ENCODE measurements around the gene TDRD7. TPM values are rescaled to one million over a fixed set of nuclear protein-coding genes. Genes with fewer than 3 reads are reported as not detected.

Gene TDRD7
- total and polyA plus RNA-seq, 2 of the 8 experiments (the other 6 are each of a cell fraction or from before 2014, with no cell fraction given): 1.2 to 2.3 TPM

DNA sequence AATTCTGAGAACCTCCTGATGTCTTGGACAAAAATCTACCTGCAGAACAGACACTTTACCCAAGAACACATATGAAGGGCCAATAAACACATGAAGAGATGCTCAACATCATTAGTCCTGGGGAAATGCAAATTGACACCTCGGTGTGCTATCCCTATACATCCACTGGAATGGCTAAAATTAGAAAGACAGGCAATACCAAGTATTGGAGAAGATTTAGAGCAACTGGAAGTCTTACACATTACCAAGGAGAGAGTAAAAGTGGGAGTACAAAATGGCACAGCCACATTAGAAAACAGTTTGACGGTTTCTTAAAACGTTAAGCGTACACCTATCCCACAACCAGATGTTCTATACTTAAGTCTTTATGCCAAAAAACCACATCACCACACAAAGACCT, 3.3 kb upstream of the TDRD7 start:
- no peaks in the 10 kb centered on the region for H3K36me3 ChIP-seq (ENCODE audit: control insufficient read depth in 2 of 4, insufficient read depth in 4 of 4, low read length in 3 of 4)
- 0 out of 4 replicates have a peak, but pooled peaks cover 0 to 4% of the 10 kb centered on the region in 2 experiments for H3K9me3 ChIP-seq (ENCODE audit: insufficient read depth in 2 of 2, low read depth in 1 of 2, low read length in 1 of 2)
- H2BK120ac ChIP-seq (replicated peaks; ENCODE audit: low read depth, low read length): no peak overlapping the region
- ChIA-PET POLR2A (ENCODE audit: partially characterized antibody) (no interaction called here), CTCF (ENCODE audit: partially characterized antibody) (interaction anchor here (1.2 to 2.1 kb wide), 4 partner anchors 10 to 62 kb away, joined by 4 to 7 read pairs (median 6); no protein-coding TSS in a partner anchor)
- H4K20me1 ChIP-seq (replicated peaks in 1 of 2; ENCODE audit: control insufficient read depth in 1 of 2, insufficient read depth in 2 of 2, low read length in 2 of 2): no peaks in the 10 kb centered on the region
- H4K5ac ChIP-seq (ENCODE audit: insufficient read length, low read depth, low read length): no peak overlapping the region
- H3K23ac ChIP-seq (ENCODE audit: insufficient read length): no peak overlapping the region
- H2BK12ac ChIP-seq (ENCODE audit: low read depth, low read length): no peak overlapping the region
- no peak overlapping the region for H3K18ac ChIP-seq (ENCODE audit: extremely low read depth, low read length)
- H2BK15ac ChIP-seq (ENCODE audit: low read length): no peak overlapping the region
- no peak overlapping the region for H3K27ac ChIP-seq (ENCODE audit: low read depth, low read length)
- peaks cover 2% of the 10 kb centered on the region for H3K23me2 ChIP-seq (ENCODE audit: low read depth, low read length)
- H3K4me3 ChIP-seq (ENCODE audit: extremely low read depth in 1 of 4, insufficient read depth in 2 of 4, low read depth in 3 of 4, low read length in 4 of 4): no peak overlapping the region
- peaks cover 3 to 20% (median 14%) of the 10 kb centered on the region in 4 experiments for H3K27me3 ChIP-seq (replicated peaks in 1 of 4; ENCODE audit: control insufficient read depth in 3 of 4, extremely low read depth in 1 of 4, insufficient read depth in 3 of 4, low read length in 3 of 4)
- H2AK5ac ChIP-seq (ENCODE audit: low read depth, low read length): no peak overlapping the region
- FAIRE-seq (no peak), DNase-seq (ENCODE audit: low read depth in 1 of 2, low spot score in 2 of 2) (no peak)
- H3K56ac ChIP-seq (replicated peaks; ENCODE audit: insufficient read length, low read depth, low read length): no peak overlapping the region
- no peaks in the 10 kb centered on the region for H3K79me1 ChIP-seq (ENCODE audit: low read depth, low read length)
- no peak overlapping the region for H3K4me2 ChIP-seq (ENCODE audit: insufficient read depth in 1 of 2, low read depth in 2 of 2, low read length in 2 of 2)
- no peak overlapping the region for H4K8ac ChIP-seq (ENCODE audit: extremely low read depth, insufficient read depth, low read length)
- H2BK5ac ChIP-seq (ENCODE audit: low read depth, low read length): no peak overlapping the region
- no peak overlapping the region for H3K4ac ChIP-seq (replicated peaks; ENCODE audit: insufficient read length, low read depth, low read length)
- no peaks in the 10 kb centered on the region for H3K79me2 ChIP-seq (ENCODE audit: control insufficient read depth in 1 of 2, insufficient read depth in 2 of 2, low read length in 2 of 2)
- 82% methylated on average over 4 of the region's 4 CpGs; no CpG with 5 or more reads in 1 of the 2 experiments for WGBS, 2 experiments (ENCODE audit: extremely low coverage in 1 of 2, insufficient coverage in 1 of 2, insufficient read length in 1 of 2, insufficient replicate concordance in 2 of 2, low coverage in 1 of 2, low lambda C conversion rate in 2 of 2, missing lambda C conversion rate in 1 of 2)
- peaks cover 0 to 1% (median 0%) of the 10 kb centered on the region in 4 experiments; a peak in 1 of 7 replicates for H3K4me1 ChIP-seq (replicated peaks in 1 of 4; ENCODE audit: control insufficient read depth in 3 of 4, insufficient read depth in 4 of 4, low read length in 3 of 4)
- no peak overlapping the region for H4K91ac ChIP-seq (replicated peaks; ENCODE audit: insufficient read length, low read length)
- no peak overlapping the region for H3K9ac ChIP-seq (replicated peaks in 1 of 4; ENCODE audit: extremely low read depth in 1 of 4, low read depth in 3 of 4, low read length in 3 of 4)
- H2AFZ ChIP-seq (ENCODE audit: low read length): no peak overlapping the region
- H2BK20ac ChIP-seq (ENCODE audit: low read length): no peak overlapping the region
- H3K14ac ChIP-seq (ENCODE audit: insufficient read length): no peak overlapping the region
- no peak for TF ChIP-seq ATF3 (IDR thresholded peaks at IDR 0.05; ENCODE audit: insufficient read depth, low read depth, low read length)
- TF ChIP-seq GABPA (IDR thresholded peaks at IDR 0.05; ENCODE audit: borderline replicate concordance, insufficient read depth, low read length): no peak

Measured in H1 (cell line).